H9 (cell line): ENCODE results near the gene ZNF81. TPM values are rescaled to one million over a fixed set of nuclear protein-coding genes. Genes with fewer than 3 reads are reported as not detected.

Experiments used
- DNase-seq: peaks from one replicate; pipeline ENCODE4 v3.0.0-alpha.2; 2017
- H2AFZ ChIP-seq: one replicate; pipeline ENCODE4 v1.6.1; 2013; ENCODE audit warnings: mild to moderate bottlenecking, low read length, control low read depth, moderate library complexity
- H2AK5ac ChIP-seq: 2 replicates; pipeline ENCODE4 v1.6.1; 2013; ENCODE audit warnings: low read length, control low read depth, mixed read lengths; ENCODE audit not compliant: insufficient read length
- H2BK120ac ChIP-seq: one replicate; pipeline ENCODE4 v1.6.1; 2013; ENCODE audit warnings: low read depth, mild to moderate bottlenecking, low read length, control low read depth, inconsistent platforms; ENCODE audit not compliant: poor library complexity, severe bottlenecking
- H2BK12ac ChIP-seq: 2 replicates; pipeline ENCODE4 v1.6.1; 2013; ENCODE audit warnings: low read length, control low read depth, mixed read lengths, low read depth; ENCODE audit not compliant: insufficient read length
- H2BK15ac ChIP-seq: 2 replicates; pipeline ENCODE4 v1.6.1; 2013; ENCODE audit warnings: low read depth, low read length, control low read depth
- H2BK20ac ChIP-seq: one replicate; pipeline ENCODE4 v1.6.1; 2013; ENCODE audit warnings: low read depth, mild to moderate bottlenecking, low read length, control low read depth, inconsistent platforms; ENCODE audit not compliant: poor library complexity, severe bottlenecking
- H2BK5ac ChIP-seq: 2 replicates; pipeline ENCODE4 v1.6.1; 2013; ENCODE audit warnings: low read length, control low read depth, mixed read lengths; ENCODE audit not compliant: insufficient read length
- H3K14ac ChIP-seq: 2 replicates; pipeline ENCODE4 v1.6.1; 2013; ENCODE audit warnings: low read length, control low read depth; ENCODE audit not compliant: insufficient read depth
- H3K18ac ChIP-seq: 2 replicates; pipeline ENCODE4 v1.6.1; 2013; ENCODE audit warnings: low read depth, mild to moderate bottlenecking, mixed read lengths, low read length, control low read depth; ENCODE audit not compliant: insufficient read length
- H3K23ac ChIP-seq: 2 replicates; pipeline ENCODE4 v1.6.1; 2013; ENCODE audit warnings: low read length, control low read depth, mixed read lengths, low read depth; ENCODE audit not compliant: insufficient read length
- H3K23me2 ChIP-seq: 2 replicates; pipeline ENCODE4 v1.6.1; 2013; ENCODE audit warnings: low read depth, mild to moderate bottlenecking, mixed read lengths, low read length, control low read depth; ENCODE audit not compliant: insufficient read length, poor library complexity, severe bottlenecking
- H3K27ac ChIP-seq: 2 replicates; pipeline ENCODE4 v1.5.1; 2013; ENCODE audit warnings: low read length, control low read depth, mixed read lengths, low read depth; ENCODE audit not compliant: insufficient read length
- H3K27me3 ChIP-seq: 2 replicates; pipeline ENCODE4 v1.6.1; 2013; ENCODE audit warnings: low read length, control low read depth, inconsistent platforms; ENCODE audit not compliant: insufficient read depth
- H3K4ac ChIP-seq: 2 replicates; pipeline ENCODE4 v1.6.1; 2013; ENCODE audit warnings: low read depth, mild to moderate bottlenecking, control low read depth, inconsistent platforms, low read length, moderate library complexity
- H3K4me1 ChIP-seq: 2 replicates; pipeline ENCODE4 v1.6.1; 2013; ENCODE audit warnings: low read length, control low read depth, inconsistent platforms; ENCODE audit not compliant: insufficient read depth
- H3K4me2 ChIP-seq: 2 replicates; pipeline ENCODE4 v1.6.1; 2013; ENCODE audit warnings: low read length, control low read depth, mixed read lengths; ENCODE audit not compliant: insufficient read length, insufficient read depth
- H3K56ac ChIP-seq: 2 replicates; pipeline ENCODE4 v1.6.1; 2013; ENCODE audit warnings: low read depth, mild to moderate bottlenecking, mixed read lengths, low read length, control low read depth; ENCODE audit not compliant: insufficient read length
- H3K79me1 ChIP-seq: 2 replicates; pipeline ENCODE4 v1.6.1; 2013; ENCODE audit warnings: low read depth, mild to moderate bottlenecking, moderate library complexity, low read length, control low read depth, inconsistent platforms; ENCODE audit not compliant: insufficient read depth, poor library complexity, severe bottlenecking
- H3K79me2 ChIP-seq: 2 replicates; pipeline ENCODE4 v1.6.1; 2013; ENCODE audit warnings: low read length, control low read depth, inconsistent platforms; ENCODE audit not compliant: insufficient read depth
- H3K9ac ChIP-seq: 2 replicates; pipeline ENCODE4 v1.6.1; 2013; ENCODE audit warnings: low read length, control low read depth, mixed read lengths; ENCODE audit not compliant: insufficient read length; ENCODE audit errors: extremely low read depth
- H3K9me3 ChIP-seq: one replicate; pipeline ENCODE4 v1.6.1; 2013; ENCODE audit warnings: low read depth, low read length, inconsistent platforms; ENCODE audit not compliant: control insufficient read depth
- H3T11ph ChIP-seq: one replicate; pipeline ENCODE4 v1.6.1; 2013; ENCODE audit warnings: mild to moderate bottlenecking, low read length, control low read depth, inconsistent platforms
- H4K20me1 ChIP-seq: one replicate; pipeline ENCODE4 v1.6.1; 2013; ENCODE audit not compliant: control insufficient read depth, insufficient read length, insufficient read depth
- H4K5ac ChIP-seq: 2 replicates; pipeline ENCODE4 v1.6.1; 2013; ENCODE audit warnings: low read depth, mild to moderate bottlenecking, mixed read lengths, low read length, control low read depth; ENCODE audit not compliant: insufficient read length
- H4K8ac ChIP-seq: replicated peaks from 2 replicates; pipeline ENCODE4 v1.6.1; 2013; ENCODE audit warnings: low read length, control low read depth, mixed read lengths, low read depth; ENCODE audit not compliant: insufficient read length
- H4K91ac ChIP-seq: 2 replicates; pipeline ENCODE4 v1.6.1; 2013; ENCODE audit warnings: low read depth, mild to moderate bottlenecking, moderate library complexity, mixed read lengths, low read length, control low read depth; ENCODE audit not compliant: insufficient read length
- H3K27ac Mint-ChIP-seq, 3 experiments: 2 replicates in 2 of 3; 3 replicates in 1 of 3; pipeline ENCODE4 v1.8.0; 2020 to 2021; ENCODE audit warnings: mixed read lengths in 3 of 3, mild to moderate bottlenecking in 1 of 3, moderate library complexity in 1 of 3
- H3K27me3 Mint-ChIP-seq: 2 replicates; pipeline ENCODE4 v1.8.0; 2021; ENCODE audit warnings: low read depth, mild to moderate bottlenecking, moderate library complexity, mixed read lengths
- H3K36me3 Mint-ChIP-seq, 3 experiments: 2 replicates in 2 of 3; 3 replicates in 1 of 3; pipeline ENCODE4 v1.8.0; 2020 to 2021; ENCODE audit warnings: low read depth in 3 of 3, mixed read lengths in 3 of 3; ENCODE audit not compliant: insufficient read depth in 1 of 3
- H3K4me1 Mint-ChIP-seq, 2 experiments: 2 replicates each; pipeline ENCODE4 v1.8.0; 2020; ENCODE audit warnings: mixed read lengths in 2 of 2
- H3K4me3 Mint-ChIP-seq, 2 experiments: 2 replicates in 1 of 2; 3 replicates in 1 of 2; pipeline ENCODE4 v1.8.0; 2020 to 2021; ENCODE audit warnings: mild to moderate bottlenecking in 2 of 2, mixed read lengths in 2 of 2, moderate library complexity in 1 of 2
- H3K9me3 Mint-ChIP-seq, 2 experiments: 2 replicates in 1 of 2; 3 replicates in 1 of 2; pipeline ENCODE4 v1.8.0; 2020; ENCODE audit warnings: mild to moderate bottlenecking in 2 of 2, mixed read lengths in 2 of 2, moderate library complexity in 1 of 2
- WGBS: extraction: QIAGEN DNeasy Blood & Tissue Kit; methylation state at CpG from one replicate; pipeline ENCODE4 v1.1.7; 2013; ENCODE audit warnings: missing lambda C conversion rate, low lambda C conversion rate, mixed read lengths; ENCODE audit not compliant: insufficient read length; ENCODE audit errors: extremely low coverage; 5-methylcytosine and 5-hydroxymethylcytosine counted together
- total RNA-seq: library from RNA; stranded (reverse); gene quantifications from 2 replicates; pipeline ENCODE4 v1.2.1, GENCODE V29; 2021
- TF ChIP-seq, protein P1 (sequence below): fragments of 200-600 bp; sonication (generic); conservative IDR thresholded peaks from 3 replicates; pipeline ENCODE4 v1.8.0; 2021; ENCODE audit warnings: antibody characterized with exemption, mild to moderate bottlenecking

Gene ZNF81
- total RNA-seq, 1 experiment from 2014 or later: 11.0 TPM

DNA sequence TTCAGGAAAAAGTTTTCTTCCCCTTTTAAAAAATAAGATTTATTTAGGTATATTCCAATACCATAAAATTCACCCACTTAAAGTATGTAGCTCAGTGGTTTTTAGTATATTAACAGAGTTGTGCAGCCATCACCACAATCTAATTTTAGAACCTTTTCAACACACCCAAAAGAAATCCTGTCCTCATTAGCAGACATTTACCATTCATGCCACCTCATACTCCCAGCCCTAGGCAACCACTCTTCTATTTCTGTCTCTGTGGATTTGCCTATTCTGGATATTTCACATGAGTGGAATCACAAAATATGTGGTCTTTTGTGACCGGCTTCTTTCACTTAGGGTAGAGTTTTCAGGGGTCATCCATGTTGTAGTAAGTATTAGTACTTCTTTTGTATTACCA, 7.4 kb downstream of the ZNF81 start:
- no CpG with 5 or more reads among the region's 1 CpG for WGBS

More for the DNA sequence above, 7.4 kb downstream of the ZNF81 start:
- Histone ChIP-seq H2AFZ (no peak overlapping the region), H2BK120ac (no peak overlapping the region), H2BK12ac (no peak overlapping the region), H2BK15ac (no peak overlapping the region), H4K20me1 (no peaks in the 10 kb centered on the region), H3K23me2 (no peaks in the 10 kb centered on the region), H3K27ac (no peak overlapping the region), H3K14ac (no peak overlapping the region), H3K4me1 (no peaks in the 10 kb centered on the region), H3K4ac (no peak overlapping the region), H3K56ac (no peak overlapping the region), H2BK5ac (no peak overlapping the region), H3K23ac (no peak overlapping the region), H3K9me3 (peaks cover 11% of the 10 kb centered on the region), H3K27me3 (no peaks in the 10 kb centered on the region), H3T11ph (no peak overlapping the region), H2AK5ac (no peak overlapping the region), H3K79me2 (no peaks in the 10 kb centered on the region), H4K5ac (no peak overlapping the region), H4K91ac (no peak overlapping the region), H3K4me2 (no peak overlapping the region), H2BK20ac (no peak overlapping the region), H3K18ac (no peak overlapping the region), H3K79me1 (no peaks in the 10 kb centered on the region), H3K9ac (no peak overlapping the region), H4K8ac (no peak overlapping the region)
- TF ChIP-seq, protein P1, sequence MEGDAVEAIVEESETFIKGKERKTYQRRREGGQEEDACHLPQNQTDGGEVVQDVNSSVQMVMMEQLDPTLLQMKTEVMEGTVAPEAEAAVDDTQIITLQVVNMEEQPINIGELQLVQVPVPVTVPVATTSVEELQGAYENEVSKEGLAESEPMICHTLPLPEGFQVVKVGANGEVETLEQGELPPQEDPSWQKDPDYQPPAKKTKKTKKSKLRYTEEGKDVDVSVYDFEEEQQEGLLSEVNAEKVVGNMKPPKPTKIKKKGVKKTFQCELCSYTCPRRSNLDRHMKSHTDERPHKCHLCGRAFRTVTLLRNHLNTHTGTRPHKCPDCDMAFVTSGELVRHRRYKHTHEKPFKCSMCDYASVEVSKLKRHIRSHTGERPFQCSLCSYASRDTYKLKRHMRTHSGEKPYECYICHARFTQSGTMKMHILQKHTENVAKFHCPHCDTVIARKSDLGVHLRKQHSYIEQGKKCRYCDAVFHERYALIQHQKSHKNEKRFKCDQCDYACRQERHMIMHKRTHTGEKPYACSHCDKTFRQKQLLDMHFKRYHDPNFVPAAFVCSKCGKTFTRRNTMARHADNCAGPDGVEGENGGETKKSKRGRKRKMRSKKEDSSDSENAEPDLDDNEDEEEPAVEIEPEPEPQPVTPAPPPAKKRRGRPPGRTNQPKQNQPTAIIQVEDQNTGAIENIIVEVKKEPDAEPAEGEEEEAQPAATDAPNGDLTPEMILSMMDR: no peak
- Mint-ChIP-seq H3K4me3 (no peak overlapping the region), H3K4me1 (no peaks in the 10 kb centered on the region), H3K9me3 (peaks cover 56 to 69% of the 10 kb centered on the region in 2 experiments), H3K36me3 (peaks cover 3 to 43% (median 15%) of the 10 kb centered on the region in 3 experiments; a peak in 5 of 7 replicates), H3K27me3 (no peaks in the 10 kb centered on the region), H3K27ac (no peak overlapping the region)
- no peak for DNase-seq
